ENCODE results near the gene CPVL.

The CPVL gene

GRCh38 chr7:29078311-29079260, 67.8 kb downstream of the CPVL start:
- Histone ChIP-seq H3K4me1 (ENCODE audit: control insufficient read depth, insufficient read depth, low read length) (no peaks in the 10 kb centered on the region), H3K9ac (ENCODE audit: low read length) (no peak overlapping the region), H3K36me3 (ENCODE audit: control insufficient read depth, insufficient read depth, low read length) (no peaks in the 10 kb centered on the region), H3K9me3 (ENCODE audit: control insufficient read depth, low read length) (no peaks in the 10 kb centered on the region), H3K4me3 (ENCODE audit: low read length) (no peak overlapping the region), H3K27me3 (ENCODE audit: control insufficient read depth, insufficient read depth, low read length) (no peaks in the 10 kb centered on the region)

DNA sequence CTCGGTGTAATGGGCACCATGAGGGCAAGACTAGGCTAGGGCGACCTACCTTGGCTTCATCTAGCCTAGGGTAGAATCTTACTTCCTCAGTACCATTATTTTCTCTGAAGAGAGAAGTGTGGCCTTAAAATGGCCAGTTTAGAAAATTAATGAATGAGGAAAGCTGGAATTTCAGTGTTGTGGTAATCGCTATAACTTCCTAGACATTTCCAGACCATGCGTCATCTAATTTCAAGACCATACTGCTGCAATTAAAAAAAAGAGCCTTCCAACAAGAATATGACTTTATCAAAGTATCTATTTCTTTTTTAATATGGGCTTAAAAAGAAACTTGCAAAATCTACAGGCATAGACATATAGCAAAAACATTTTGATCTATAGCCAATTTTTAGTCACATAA, 68.5 kb downstream of the CPVL start:
- Histone ChIP-seq H3K9ac (ENCODE audit: low read length) (no peak overlapping the region), H3K9me3 (ENCODE audit: control insufficient read depth, low read length) (no peaks in the 10 kb centered on the region)

GRCh38 chr7:29077176-29077575, 69.2 kb downstream of the CPVL start:
- Histone ChIP-seq H3K9ac (ENCODE audit: low read length) (no peak overlapping the region), H3K9me3 (ENCODE audit: control insufficient read depth, low read length) (no peaks in the 10 kb centered on the region), H3K4me1 (ENCODE audit: control insufficient read depth, insufficient read depth, low read length) (no peaks in the 10 kb centered on the region)

More for the DNA sequence above, 68.5 kb downstream of the CPVL start:
- no peaks in the 10 kb centered on the region for H3K36me3 ChIP-seq (ENCODE audit: control insufficient read depth, insufficient read depth, low read length)
- no peaks in the 10 kb centered on the region for H3K4me1 ChIP-seq (ENCODE audit: control insufficient read depth, insufficient read depth, low read length)
- no peaks in the 10 kb centered on the region for H3K27me3 ChIP-seq (ENCODE audit: control insufficient read depth, insufficient read depth, low read length)
- no peak overlapping the region for H3K4me3 ChIP-seq (ENCODE audit: low read length)

GRCh38 chr7:29076631-29077030, 69.7 kb downstream of the CPVL start:
- Histone ChIP-seq H3K36me3 (ENCODE audit: control insufficient read depth, insufficient read depth, low read length) (no peaks in the 10 kb centered on the region), H3K27me3 (ENCODE audit: control insufficient read depth, insufficient read depth, low read length) (no peaks in the 10 kb centered on the region), H3K4me1 (ENCODE audit: control insufficient read depth, insufficient read depth, low read length) (no peaks in the 10 kb centered on the region), H3K9ac (ENCODE audit: low read length) (no peak overlapping the region), H3K4me3 (ENCODE audit: low read length) (no peak overlapping the region), H3K9me3 (ENCODE audit: control insufficient read depth, low read length) (no peaks in the 10 kb centered on the region)

More at GRCh38 chr7:29077176-29077575, 69.2 kb downstream of the CPVL start:
- H3K4me3 ChIP-seq (ENCODE audit: low read length) = no peak overlapping the region
- H3K27me3 ChIP-seq (ENCODE audit: control insufficient read depth, insufficient read depth, low read length) = no peaks in the 10 kb centered on the region
- H3K36me3 ChIP-seq (ENCODE audit: control insufficient read depth, insufficient read depth, low read length) = no peaks in the 10 kb centered on the region

DNA sequence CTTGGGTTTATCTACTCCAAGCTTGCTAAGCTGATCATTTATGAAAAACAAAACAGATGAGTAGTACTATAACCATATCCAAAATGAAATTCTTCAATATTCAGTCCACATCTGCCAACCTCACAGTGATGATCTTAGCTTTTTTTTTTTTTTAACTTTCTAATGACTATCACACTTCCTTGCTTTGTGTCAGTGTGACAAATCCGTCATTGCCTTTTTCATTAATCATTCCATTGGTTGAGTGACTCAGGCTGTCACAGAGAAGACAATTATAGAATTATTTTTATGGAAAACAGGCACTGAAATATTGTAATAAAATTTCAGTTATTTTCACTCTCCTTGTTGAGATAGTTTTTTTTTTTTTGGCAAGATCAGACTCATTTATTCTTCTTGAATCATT, 70.7 kb downstream of the CPVL start:
- Histone ChIP-seq H3K36me3 (ENCODE audit: control insufficient read depth, insufficient read depth, low read length) (no peaks in the 10 kb centered on the region), H3K9ac (ENCODE audit: low read length) (no peak overlapping the region), H3K9me3 (ENCODE audit: control insufficient read depth, low read length) (no peaks in the 10 kb centered on the region), H3K4me3 (ENCODE audit: low read length) (no peak overlapping the region), H3K4me1 (ENCODE audit: control insufficient read depth, insufficient read depth, low read length) (no peaks in the 10 kb centered on the region), H3K27me3 (ENCODE audit: control insufficient read depth, insufficient read depth, low read length) (no peaks in the 10 kb centered on the region)

DNA sequence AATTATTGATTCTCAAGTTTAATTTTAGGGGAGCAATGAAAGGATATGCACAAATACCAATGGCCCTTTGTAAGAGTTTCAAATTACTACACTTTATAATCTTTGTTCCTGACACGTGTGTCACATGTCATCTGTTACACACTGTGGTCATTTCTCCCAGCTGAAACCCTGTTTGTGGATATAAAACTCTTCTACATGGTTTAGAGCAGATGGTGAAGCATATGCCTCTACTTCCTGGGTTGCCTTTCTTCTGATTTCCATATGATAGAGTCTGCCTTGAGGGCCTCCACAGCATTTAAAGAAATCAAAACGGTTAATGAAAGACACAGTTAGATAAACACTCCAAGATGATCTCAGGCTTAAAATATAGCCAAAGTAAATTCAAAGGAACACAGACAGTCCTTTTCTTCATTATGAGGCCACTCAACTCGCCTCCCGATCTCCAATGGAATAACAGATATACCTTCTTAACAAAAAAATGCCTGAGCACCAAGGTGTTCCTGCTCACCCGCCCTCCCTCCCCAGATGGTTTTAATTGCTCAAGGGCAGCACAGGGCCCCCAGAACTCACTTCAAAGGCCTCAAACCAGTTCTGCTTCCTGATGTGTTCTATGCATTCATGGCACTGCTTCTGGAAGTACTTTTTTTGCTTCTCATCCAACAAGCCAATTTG, 75.0 kb downstream of the CPVL start:
- Histone ChIP-seq H3K36me3 (ENCODE audit: control insufficient read depth, insufficient read depth, low read length) (no peaks in the 10 kb centered on the region), H3K27me3 (ENCODE audit: control insufficient read depth, insufficient read depth, low read length) (no peaks in the 10 kb centered on the region), H3K9ac (ENCODE audit: low read length) (no peak overlapping the region), H3K4me3 (ENCODE audit: low read length) (no peak overlapping the region), H3K9me3 (ENCODE audit: control insufficient read depth, low read length) (no peaks in the 10 kb centered on the region), H3K4me1 (ENCODE audit: control insufficient read depth, insufficient read depth, low read length) (no peaks in the 10 kb centered on the region)

GRCh38 chr7:29066641-29067040, 79.7 kb downstream of the CPVL start:
- Histone ChIP-seq H3K27me3 (ENCODE audit: control insufficient read depth, insufficient read depth, low read length) (no peaks in the 10 kb centered on the region), H3K9ac (ENCODE audit: low read length) (no peak overlapping the region), H3K9me3 (ENCODE audit: control insufficient read depth, low read length) (no peaks in the 10 kb centered on the region), H3K4me1 (ENCODE audit: control insufficient read depth, insufficient read depth, low read length) (no peaks in the 10 kb centered on the region), H3K36me3 (ENCODE audit: control insufficient read depth, insufficient read depth, low read length) (no peaks in the 10 kb centered on the region), H3K4me3 (ENCODE audit: low read length) (no peak overlapping the region)

DNA sequence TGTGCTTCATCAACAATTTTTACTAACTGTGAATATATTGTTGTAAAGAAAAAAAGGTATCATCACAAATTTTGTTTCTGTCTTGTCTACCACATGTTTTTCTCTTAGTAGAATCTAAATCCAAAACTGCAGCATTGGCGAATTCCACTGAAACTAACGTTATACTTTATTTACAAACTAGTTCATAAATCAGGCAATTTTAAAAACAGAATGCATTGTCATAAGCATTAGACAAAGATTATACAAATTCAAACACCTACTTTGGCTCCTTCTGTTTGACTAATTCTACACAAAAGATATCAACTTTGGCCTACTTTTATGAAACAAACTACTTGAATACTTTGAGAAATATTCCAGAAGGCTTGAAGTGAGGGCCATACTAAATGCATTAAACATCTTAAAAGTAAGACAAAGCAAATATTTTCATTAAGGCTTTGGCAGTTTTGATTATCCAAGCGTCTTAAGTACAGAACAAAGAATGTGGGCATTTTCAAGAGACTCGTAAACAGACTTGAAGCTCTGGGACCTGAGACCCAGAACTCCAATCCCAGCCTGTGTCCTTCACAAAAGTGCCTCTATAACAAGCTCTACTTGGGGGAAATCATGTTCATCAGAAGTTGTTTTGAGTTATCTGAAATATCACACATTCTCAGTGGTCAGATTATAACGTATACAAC, 81.0 kb downstream of the CPVL start:
- no peaks in the 10 kb centered on the region for H3K4me1 ChIP-seq (ENCODE audit: control insufficient read depth, insufficient read depth, low read length)
- H3K27me3 ChIP-seq (ENCODE audit: control insufficient read depth, insufficient read depth, low read length) = no peaks in the 10 kb centered on the region
- no peaks in the 10 kb centered on the region for H3K36me3 ChIP-seq (ENCODE audit: control insufficient read depth, insufficient read depth, low read length)
- H3K4me3 ChIP-seq (ENCODE audit: low read length) = no peak overlapping the region
- H3K9ac ChIP-seq (ENCODE audit: low read length) = no peak overlapping the region
- no peaks in the 10 kb centered on the region for H3K9me3 ChIP-seq (ENCODE audit: control insufficient read depth, low read length)

DNA sequence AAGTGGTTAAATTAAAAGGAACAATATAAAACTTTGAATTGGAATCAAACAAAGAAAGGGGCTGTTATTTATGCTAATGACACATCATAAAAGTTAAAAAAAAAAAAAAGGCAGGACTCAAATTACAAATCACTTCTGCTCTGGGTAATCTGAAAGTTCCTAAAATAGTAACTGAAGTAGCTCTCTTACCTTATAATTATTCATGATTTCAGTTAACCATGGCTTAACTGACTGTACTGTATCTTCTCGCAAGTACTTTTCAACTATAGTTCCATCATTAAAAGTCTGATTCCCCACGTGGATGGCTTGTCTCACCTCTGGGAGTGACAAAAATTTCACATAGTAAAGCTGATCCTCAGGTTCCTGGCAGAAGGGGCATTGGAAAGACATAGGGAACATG, 82.5 kb downstream of the CPVL start:
- Histone ChIP-seq H3K9ac (ENCODE audit: low read length) (no peak overlapping the region), H3K9me3 (ENCODE audit: control insufficient read depth, low read length) (no peaks in the 10 kb centered on the region), H3K27me3 (ENCODE audit: control insufficient read depth, insufficient read depth, low read length) (no peaks in the 10 kb centered on the region), H3K36me3 (ENCODE audit: control insufficient read depth, insufficient read depth, low read length) (no peaks in the 10 kb centered on the region), H3K4me3 (ENCODE audit: low read length) (no peak overlapping the region), H3K4me1 (ENCODE audit: control insufficient read depth, insufficient read depth, low read length) (no peaks in the 10 kb centered on the region)

DNA sequence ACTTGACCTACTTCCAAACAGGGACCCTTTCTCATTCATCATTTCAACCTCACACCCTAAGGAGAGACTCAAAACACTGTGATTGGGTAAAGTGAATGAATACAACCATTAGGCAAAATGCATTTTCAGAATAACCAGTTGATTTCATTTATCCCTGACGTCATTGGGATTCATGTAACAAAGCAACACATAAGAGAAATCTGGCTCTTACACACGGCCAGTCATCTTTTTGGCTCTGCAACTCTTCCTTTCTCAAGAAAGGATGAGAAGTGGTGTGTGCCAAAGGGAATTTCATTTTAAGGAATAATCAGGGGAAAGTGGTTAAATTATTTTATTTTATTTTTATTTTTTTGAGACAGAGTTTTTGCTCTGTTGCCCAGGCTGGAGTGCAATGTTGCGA, 83.1 kb downstream of the CPVL start:
- Histone ChIP-seq H3K4me1 (ENCODE audit: control insufficient read depth, insufficient read depth, low read length) (no peaks in the 10 kb centered on the region), H3K27me3 (ENCODE audit: control insufficient read depth, insufficient read depth, low read length) (no peaks in the 10 kb centered on the region), H3K9me3 (ENCODE audit: control insufficient read depth, low read length) (no peaks in the 10 kb centered on the region), H3K36me3 (ENCODE audit: control insufficient read depth, insufficient read depth, low read length) (no peaks in the 10 kb centered on the region), H3K9ac (ENCODE audit: low read length) (no peak overlapping the region), H3K4me3 (ENCODE audit: low read length) (no peak overlapping the region)

- Histone ChIP-seq H3K4me1 (ENCODE audit: control insufficient read depth, insufficient read depth, low read length) (no peaks in the 10 kb centered on the region), H3K9ac (ENCODE audit: low read length) (no peak overlapping the region), H3K27me3 (ENCODE audit: control insufficient read depth, insufficient read depth, low read length) (no peaks in the 10 kb centered on the region), H3K9me3 (ENCODE audit: control insufficient read depth, low read length) (no peaks in the 10 kb centered on the region), H3K4me3 (ENCODE audit: low read length) (no peak overlapping the region), H3K36me3 (ENCODE audit: control insufficient read depth, insufficient read depth, low read length) (no peaks in the 10 kb centered on the region)
Observed at GRCh38 chr7:29053105-29053872, 93.0 kb downstream of the CPVL start.

All from mucosa of stomach (tissue), 1 donor.